OCI-LY3 (cell line): Measurements from ENCODE around the gene ZNF33A.

Experiments
- EZH2phosphoT487 ChIP-seq: fragments of 200-600 bp; shearing (Covaris generic); IDR thresholded peaks from 2 replicates; pipeline ENCODE4 v1.6.1; 2018; ENCODE audit warnings: antibody characterized with exemption, mixed run types, low read depth
- TF ChIP-seq, protein P1 (sequence below): fragments of 200-600, 300-600 bp; sonication (generic); IDR thresholded peaks from 2 replicates; pipeline ENCODE4 v1.5.1; 2014; ENCODE audit warnings: antibody characterized with exemption, low read length, low read depth

- TF ChIP-seq, protein P1, sequence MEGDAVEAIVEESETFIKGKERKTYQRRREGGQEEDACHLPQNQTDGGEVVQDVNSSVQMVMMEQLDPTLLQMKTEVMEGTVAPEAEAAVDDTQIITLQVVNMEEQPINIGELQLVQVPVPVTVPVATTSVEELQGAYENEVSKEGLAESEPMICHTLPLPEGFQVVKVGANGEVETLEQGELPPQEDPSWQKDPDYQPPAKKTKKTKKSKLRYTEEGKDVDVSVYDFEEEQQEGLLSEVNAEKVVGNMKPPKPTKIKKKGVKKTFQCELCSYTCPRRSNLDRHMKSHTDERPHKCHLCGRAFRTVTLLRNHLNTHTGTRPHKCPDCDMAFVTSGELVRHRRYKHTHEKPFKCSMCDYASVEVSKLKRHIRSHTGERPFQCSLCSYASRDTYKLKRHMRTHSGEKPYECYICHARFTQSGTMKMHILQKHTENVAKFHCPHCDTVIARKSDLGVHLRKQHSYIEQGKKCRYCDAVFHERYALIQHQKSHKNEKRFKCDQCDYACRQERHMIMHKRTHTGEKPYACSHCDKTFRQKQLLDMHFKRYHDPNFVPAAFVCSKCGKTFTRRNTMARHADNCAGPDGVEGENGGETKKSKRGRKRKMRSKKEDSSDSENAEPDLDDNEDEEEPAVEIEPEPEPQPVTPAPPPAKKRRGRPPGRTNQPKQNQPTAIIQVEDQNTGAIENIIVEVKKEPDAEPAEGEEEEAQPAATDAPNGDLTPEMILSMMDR = no peak
- no peak for TF ChIP-seq EZH2phosphoT487
Observed at GRCh38 chr10:37991655-37992054, 18.8 kb upstream of the ZNF33A start.
